ENCODE results near the gene ANKRD18A.

Gene ANKRD18A

DNA sequence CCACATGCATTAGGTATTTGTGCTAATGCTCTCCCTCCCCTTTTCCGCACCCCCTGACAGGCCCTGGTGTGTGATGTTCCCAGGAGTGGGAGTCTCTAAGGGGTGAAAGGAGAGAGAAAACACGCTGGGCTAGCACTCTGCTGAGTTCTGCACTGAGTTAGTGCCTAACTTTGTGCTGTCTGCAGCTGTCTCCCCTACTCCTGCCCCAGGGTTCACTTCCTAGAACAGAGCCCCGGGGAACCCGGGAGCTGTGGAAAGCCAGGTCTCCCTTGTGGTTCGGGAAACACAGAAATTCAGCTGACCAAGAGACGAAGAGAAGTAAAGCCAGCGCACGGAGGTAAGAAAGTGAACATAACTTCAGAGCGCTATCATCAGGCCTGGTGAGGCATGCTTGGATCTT, 20.7 kb upstream of the ANKRD18A start:
- TF ChIP-seq, protein P1, sequence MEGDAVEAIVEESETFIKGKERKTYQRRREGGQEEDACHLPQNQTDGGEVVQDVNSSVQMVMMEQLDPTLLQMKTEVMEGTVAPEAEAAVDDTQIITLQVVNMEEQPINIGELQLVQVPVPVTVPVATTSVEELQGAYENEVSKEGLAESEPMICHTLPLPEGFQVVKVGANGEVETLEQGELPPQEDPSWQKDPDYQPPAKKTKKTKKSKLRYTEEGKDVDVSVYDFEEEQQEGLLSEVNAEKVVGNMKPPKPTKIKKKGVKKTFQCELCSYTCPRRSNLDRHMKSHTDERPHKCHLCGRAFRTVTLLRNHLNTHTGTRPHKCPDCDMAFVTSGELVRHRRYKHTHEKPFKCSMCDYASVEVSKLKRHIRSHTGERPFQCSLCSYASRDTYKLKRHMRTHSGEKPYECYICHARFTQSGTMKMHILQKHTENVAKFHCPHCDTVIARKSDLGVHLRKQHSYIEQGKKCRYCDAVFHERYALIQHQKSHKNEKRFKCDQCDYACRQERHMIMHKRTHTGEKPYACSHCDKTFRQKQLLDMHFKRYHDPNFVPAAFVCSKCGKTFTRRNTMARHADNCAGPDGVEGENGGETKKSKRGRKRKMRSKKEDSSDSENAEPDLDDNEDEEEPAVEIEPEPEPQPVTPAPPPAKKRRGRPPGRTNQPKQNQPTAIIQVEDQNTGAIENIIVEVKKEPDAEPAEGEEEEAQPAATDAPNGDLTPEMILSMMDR (IDR thresholded peaks at IDR 0.05), result no peak

DNA sequence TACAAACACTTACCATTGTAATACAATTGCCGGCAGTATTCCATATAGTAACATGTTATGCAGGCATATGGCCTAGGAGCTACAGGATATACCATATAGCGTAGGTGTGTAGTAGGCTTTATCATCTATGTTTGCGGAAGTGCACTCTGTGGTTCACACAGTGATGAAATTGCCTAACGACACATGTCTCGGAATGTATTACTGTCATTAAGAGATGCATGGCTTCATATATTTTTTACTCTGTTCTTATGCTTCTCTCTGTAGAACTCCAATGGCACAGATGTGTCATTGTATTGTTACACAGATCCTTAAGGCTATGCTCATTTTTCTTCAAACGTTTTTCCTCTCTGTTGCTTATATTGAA, 19.2 kb upstream of the ANKRD18A start:
- TF ChIP-seq, protein P1 (IDR thresholded peaks at IDR 0.05), result no peak

DNA sequence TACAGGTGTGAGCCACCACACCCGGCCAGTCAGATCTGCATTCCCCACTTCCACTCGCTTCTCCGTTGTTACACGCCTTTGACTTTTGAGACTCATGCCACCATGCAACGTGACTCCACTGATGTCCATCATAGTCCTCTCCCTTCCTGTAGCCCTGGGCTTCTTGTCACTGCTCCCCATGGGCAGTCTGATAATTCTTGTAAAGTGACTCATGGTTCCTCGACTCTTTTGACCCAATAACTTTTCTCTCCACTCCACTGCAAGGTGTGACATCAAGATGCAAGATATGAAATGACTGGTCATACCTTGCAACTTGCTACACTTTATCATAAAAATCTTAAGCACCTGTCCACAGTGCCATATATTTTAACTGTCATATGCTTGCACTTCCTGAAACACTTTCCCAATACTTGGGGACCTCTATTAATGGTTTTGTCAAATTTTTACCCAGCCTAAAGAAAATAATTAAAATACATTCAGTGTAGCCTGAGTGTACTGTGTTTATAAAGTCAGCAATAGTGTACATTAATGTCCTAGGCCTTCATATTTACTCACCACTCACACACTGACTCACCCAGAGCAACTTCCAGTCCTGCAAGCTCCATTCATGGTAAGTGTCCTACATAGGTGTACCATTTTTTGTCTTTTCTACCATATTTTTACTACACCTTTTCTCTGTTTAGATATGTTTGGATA, 18.6 kb upstream of the ANKRD18A start:
- TF ChIP-seq, protein P1 (IDR thresholded peaks at IDR 0.05), result no peak

DNA sequence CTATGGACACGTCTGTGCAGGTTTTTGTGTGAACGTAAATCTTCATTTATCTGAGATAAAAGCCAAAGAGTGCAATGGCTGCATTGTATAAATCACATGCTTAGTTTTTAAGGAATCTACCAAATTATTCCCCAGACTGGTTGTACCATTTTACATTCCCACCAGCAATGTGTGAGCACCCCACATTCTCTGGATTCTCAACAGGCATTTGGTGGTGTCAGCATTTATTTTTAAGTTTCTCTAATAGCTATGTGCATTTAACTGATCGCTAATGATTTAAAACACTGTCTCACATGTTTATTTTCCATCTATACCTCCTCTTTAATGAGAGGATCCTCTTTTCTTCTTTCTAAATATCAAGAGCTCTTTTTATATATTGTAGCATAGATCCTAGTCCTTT, 13.9 kb upstream of the ANKRD18A start:
- TF ChIP-seq, protein P1 (IDR thresholded peaks at IDR 0.05), result no peak

DNA sequence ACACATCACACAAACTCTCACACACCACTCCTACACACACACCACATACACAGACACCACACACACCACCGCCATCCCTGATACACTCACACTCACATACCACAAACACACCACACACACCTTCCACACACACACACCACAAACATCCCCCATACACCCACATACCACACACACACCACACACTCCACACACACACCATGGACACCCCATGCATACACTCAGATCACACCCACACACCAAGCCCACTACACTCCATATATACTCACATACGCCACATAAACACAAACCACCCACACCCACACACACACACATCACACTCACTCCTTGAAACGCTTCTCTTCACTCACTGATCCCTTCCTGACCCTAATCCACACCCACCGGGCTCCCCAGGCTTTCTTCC, 9.1 kb upstream of the ANKRD18A start:
- TF ChIP-seq, protein P1 (IDR thresholded peaks at IDR 0.05), result no peak

DNA sequence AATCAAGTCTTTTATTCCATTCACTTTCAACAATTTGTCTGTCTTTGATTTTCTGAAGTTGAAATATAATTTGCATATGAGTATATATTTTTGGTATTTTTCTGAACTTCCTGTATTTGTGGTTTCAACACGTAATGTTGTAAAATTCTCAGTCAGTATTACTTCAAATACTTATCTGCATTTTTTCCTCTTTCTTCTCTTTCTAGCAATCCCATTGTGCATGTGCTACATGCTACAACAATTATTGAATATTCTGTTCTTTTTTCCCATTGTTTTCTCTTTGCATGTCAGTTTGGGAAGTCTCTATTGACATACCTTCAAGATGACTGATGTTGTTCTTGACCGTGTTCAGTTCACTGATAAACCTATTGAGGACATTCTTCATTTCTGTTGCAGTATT, 5.6 kb upstream of the ANKRD18A start:
- TF ChIP-seq, protein P1 (IDR thresholded peaks at IDR 0.05), result no peak

DNA sequence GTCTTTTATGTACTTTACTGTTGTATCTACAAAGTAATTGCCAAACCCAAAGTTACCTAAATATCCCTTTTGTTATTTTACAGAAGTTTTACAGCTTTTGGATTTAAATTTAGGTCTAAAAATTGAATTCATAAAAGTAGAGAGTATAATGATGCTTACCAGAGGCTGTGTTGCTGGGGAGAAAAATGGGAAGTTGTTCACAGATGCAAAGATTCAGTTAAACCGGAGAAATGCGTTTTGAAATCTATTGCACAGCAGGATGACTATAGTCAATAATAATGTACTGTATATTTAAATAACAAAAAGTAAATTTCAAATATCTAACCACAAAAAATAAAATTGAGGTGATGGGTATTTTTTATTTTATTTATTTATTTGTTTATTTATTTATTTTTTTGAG, 2.6 kb upstream of the ANKRD18A start:
- TF ChIP-seq, protein P1 (IDR thresholded peaks at IDR 0.05), result no peak

DNA sequence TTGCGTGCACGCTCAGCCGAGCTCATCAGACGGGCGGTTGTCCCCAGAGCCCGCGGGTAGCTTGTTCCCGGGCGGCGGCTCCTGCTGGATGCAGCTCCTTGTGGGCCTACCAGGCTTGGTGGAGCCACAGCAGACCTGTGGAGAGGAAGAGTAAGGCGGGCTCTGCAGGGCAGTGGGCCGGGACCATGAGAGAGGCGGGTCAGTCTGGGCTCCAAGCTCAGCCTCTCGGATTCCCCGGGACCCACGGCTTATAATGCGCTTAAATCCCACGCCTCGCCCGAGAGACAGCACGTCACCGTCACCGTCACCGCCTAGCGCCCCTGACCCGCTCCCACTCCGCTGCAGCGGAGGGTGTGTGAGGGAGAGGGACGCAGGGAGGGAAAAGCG, 1.9 kb upstream of the ANKRD18A start:
- TF ChIP-seq, protein P1 (IDR thresholded peaks at IDR 0.05), result no peak

Data from LNCAP (cell line).